ENCODE results near the gene PGP.

DNA sequence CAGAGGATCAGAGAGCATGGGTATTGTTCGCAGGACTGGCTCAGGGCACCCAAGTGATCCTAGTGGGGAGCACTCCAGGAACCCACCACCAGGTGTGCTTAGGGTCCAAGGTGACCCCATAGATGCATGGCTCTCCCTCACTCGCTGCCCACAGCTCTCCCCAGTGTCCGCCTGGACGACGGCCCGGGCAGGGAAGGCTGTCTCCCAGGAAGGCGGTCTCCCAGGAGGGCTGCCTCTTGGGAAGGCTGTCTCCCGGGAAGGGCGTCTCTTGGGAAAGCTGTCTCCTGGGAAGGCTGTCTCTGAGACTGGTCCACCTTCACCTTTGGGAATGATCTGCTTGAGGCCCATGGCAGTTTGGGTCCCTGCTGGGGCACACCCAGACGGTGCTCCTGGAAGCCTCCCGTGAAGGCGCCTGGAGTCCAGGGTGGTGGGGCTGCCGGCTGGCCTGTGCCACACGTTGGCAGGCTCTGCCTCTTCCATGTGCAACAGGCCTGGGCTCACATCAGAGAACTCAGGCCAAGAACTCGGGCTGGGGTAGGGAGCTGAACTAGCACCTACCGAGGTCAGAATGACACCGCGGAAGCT lies 31.8 kb upstream of the PGP start:
- TF ChIP-seq FOXK2 (IDR thresholded peaks at IDR 0.05): no peak
- no peak for TF ChIP-seq SUZ12 (IDR thresholded peaks at IDR 0.05)
- no peak for TF ChIP-seq ELF4 (IDR thresholded peaks at IDR 0.05)
- no peak for TF ChIP-seq SP1 (IDR thresholded peaks at IDR 0.05)
- no peak for TF ChIP-seq TARDBP (IDR thresholded peaks at IDR 0.05)
- no peak for TF ChIP-seq LEF1 (IDR thresholded peaks at IDR 0.05; ENCODE audit: borderline replicate concordance)
- no peak for TF ChIP-seq FOXM1 (IDR thresholded peaks at IDR 0.05; ENCODE audit: borderline replicate concordance)
- no peak for TF ChIP-seq CTBP1 (IDR thresholded peaks at IDR 0.05; ENCODE audit: borderline replicate concordance)

Measured in HEK293T (cell line).